Right cardiac atrium (tissue), 5 donors: ENCODE measurements around the gene CHST9. TPM values are rescaled to one million over a fixed set of nuclear protein-coding genes. Genes with fewer than 3 reads are reported as not detected.

ENCODE experiments used
- ATAC-seq, 2 donors: fragments of 200-7000 bp; cut with Tn5 transposase; one replicate each; pipeline versions ENCODE4 v1.8.0 to v1.9.1; 2020; ENCODE audit warnings: moderate library complexity in 2 of 2, mild to moderate bottlenecking in 1 of 2
- DNase-seq, 3 donors: peaks; one replicate each; pipeline ENCODE4 v3.0.0-alpha.2; 2020
- H3K27ac ChIP-seq: one replicate; pipeline ENCODE4 v1.5.1; 2013; ENCODE audit warnings: mild to moderate bottlenecking, low read length, control low read depth, moderate library complexity
- H3K27me3 ChIP-seq: one replicate; pipeline ENCODE4 v1.6.1; 2013; ENCODE audit not compliant: control insufficient read depth, insufficient read depth
- H3K4me1 ChIP-seq: one replicate; pipeline ENCODE4 v1.6.1; 2013; ENCODE audit warnings: low read length; ENCODE audit not compliant: control insufficient read depth, insufficient read depth
- H3K4me3 ChIP-seq: one replicate; pipeline ENCODE4 v1.5.1; 2013; ENCODE audit warnings: low read length, control low read depth
- H3K9me3 ChIP-seq: one replicate; pipeline ENCODE4 v1.6.1; 2013; ENCODE audit warnings: low read length; ENCODE audit not compliant: control insufficient read depth
- WGBS: extraction: QIAGEN DNeasy Blood & Tissue Kit; methylation state at CpG from one replicate; pipeline ENCODE4 v1.1.7; 2013; 5-methylcytosine and 5-hydroxymethylcytosine counted together
- intact Hi-C, 4 donors: fragments of 100-400 bp; cut with DNase I; formaldehyde crosslinking; loops; one replicate each; pipeline versions ENCODE4 v1.11.0 to v1.14.0; 2022 to 2023
- polyA plus RNA-seq: library from polyadenylated mRNA; stranded (reverse); fragments of 200-250 nt; gene quantifications from one replicate; pipeline ENCODE4 v1.2.3, GENCODE V29; 2013
- total RNA-seq, 4 donors: library from RNA; stranded (reverse); fragmentation: NEBNext Ultra II Directional; extraction: Animal tissue kit (Norgen Biotek cat#: 25700); gene quantifications; one replicate each; pipeline ENCODE4 v1.2.1, GENCODE V29; 2021
- donor health status: healthy with polysubstance abuse.
- donor health status: DM: no; HTN: yes; CAD: no.
- donor health status: DM: no; HTN: no; CAD: no.
- donor health status: DM: no; HTN: yes; CAD: no; lungs with severe emphysema.
- donor health status: DM: yes; HTN: yes; CAD: no.

The CHST9 gene
- total and polyA plus RNA-seq, 5 donors = 0.21 to 1.3 (median 0.57) TPM

DNA sequence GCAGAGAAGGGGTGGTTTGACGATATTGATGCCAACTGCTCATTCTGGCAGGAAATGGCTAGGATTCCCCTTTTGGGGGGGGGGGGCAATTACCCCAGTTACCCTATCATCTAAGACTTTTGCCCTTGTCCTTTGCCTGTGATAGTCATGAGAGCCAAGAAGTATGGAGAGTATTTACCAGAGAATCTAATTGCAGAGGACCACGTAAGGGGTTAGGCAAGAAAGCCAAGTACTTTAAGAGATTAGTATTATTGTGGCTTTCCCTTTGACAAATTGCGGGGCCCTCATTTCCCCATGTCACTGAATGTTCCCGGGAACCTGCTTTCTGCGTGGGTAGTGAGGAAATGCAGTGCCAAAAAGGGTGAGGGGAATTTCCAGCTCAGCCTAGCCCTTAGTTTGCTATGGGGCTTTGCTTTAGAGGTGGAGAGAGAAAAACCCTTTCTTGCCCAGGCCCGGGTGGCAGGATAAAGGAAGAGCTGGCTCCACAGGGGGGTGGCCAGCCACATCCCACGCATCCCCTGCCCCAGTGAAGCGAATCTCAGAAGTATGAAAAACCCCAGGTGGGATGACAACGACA, 321.1 kb downstream of the CHST9 start:
- Histone ChIP-seq H3K4me3 (no peak overlapping the region), H3K27ac (peak overlapping the region; percentile 73)

DNA sequence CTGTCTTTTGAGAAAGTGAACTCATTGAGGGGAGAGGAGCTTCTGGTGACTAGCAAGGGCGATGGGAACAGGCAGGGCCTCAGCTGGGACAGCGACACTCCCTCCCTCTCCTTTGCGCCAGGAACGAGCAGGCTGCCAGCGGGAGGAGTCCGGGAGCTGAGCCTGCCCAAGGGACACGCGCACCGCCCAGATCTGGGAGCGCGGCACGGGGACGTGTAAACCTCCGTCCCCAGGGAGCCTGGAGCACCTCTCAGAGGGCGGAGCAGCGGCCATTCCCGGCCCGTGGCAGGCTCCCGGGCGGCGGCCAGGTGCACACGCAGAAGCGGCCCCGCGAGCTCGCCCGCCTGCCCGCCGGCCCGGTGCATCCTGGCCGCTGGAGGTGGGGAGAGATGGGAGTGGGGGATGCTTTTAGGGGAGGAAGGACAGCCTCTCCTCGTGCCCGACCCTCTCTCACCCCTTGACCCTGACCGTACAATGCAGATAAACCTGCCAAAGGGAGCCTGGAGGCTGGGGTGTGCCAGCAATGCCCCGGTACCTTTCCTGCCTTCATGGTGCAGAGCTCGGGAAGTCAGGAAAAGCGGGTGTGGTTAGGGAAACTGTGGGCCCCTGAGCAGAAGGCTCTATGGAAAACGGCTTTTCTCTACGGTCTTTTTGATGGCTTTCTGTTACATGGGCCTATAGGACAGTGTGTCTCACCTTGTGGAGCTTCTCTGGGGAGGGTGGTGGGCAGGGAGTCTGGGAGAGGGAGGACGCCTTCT, 321.8 kb downstream of the CHST9 start:
- H3K27me3 ChIP-seq = no peaks in the 10 kb centered on the region
- ATAC-seq (peak; percentile 96), DNase-seq (peak; percentile 80 to 91 (median 90))
- H3K9me3 ChIP-seq = no peaks in the 10 kb centered on the region
- H3K4me1 ChIP-seq = no peaks in the 10 kb centered on the region
- WGBS = 4% methylated on average over 40 of the region's 40 CpGs
- peak overlapping the region; percentile 42 for H3K4me3 ChIP-seq
- intact Hi-C loops = no loop called here
- H3K27ac ChIP-seq = peak overlapping the region; percentile 73

More for the DNA sequence above, 321.1 kb downstream of the CHST9 start:
- intact Hi-C loops = no loop called here
- Histone ChIP-seq H3K4me1 (no peaks in the 10 kb centered on the region), H3K27me3 (no peaks in the 10 kb centered on the region), H3K9me3 (no peaks in the 10 kb centered on the region)
- WGBS = 45% methylated on average over 9 of the region's 9 CpGs
- no peak for ATAC-seq
- no peak for DNase-seq

DNA sequence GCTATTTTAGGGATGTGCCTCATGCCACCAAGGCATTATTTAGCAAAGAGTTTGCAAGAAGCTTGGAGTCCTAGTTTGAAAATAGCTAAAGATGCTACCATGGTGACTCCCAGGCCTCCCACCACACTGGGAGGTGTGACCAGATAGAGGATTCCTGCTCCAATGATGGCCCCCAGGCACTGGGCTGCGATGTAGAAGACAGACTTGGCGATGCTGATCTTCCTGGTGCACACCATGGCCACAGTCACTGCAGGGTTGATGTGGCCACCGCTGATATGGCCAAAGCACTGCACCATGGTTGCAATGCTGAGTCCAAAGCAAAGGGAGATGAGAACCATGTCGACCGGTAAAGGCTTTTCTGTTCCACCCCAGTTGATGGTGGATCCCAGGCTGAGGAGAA, 323.0 kb downstream of the CHST9 start:
- no peak overlapping the region for H3K27ac ChIP-seq
- no peak for DNase-seq
- intact Hi-C loops = no loop called here
- no peaks in the 10 kb centered on the region for H3K9me3 ChIP-seq
- ATAC-seq = no peak
- 90% methylated on average over 5 of the region's 5 CpGs for WGBS
- no peaks in the 10 kb centered on the region for H3K4me1 ChIP-seq
- H3K4me3 ChIP-seq = no peak overlapping the region
- H3K27me3 ChIP-seq = no peaks in the 10 kb centered on the region
